Calu3 (cell line): ENCODE data around the gene IRF7. TPM values are rescaled to one million over a fixed set of nuclear protein-coding genes. Genes with fewer than 3 reads are reported as not detected.

Source experiments
- BruUV-seq: library from RNA; stranded (reverse); fragments of 400-500 nt; replicated peaks from 2 replicates; lab custom pipeline; 2021; lab: Mats Ljungman, UMichigan
- CTCF ChIA-PET: fragments of 300-600 bp; sonication (Branson Sonifier 250); formaldehyde crosslinking; loops from one replicate; lab custom pipeline; 2022; ENCODE audit warnings: antibody characterized with exemption; lab: Charles Lee
- DNase-seq: peaks from one replicate; pipeline ENCODE4 v3.0.0; 2022
- H3K27ac Mint-ChIP-seq: one replicate; pipeline ENCODE4 v1.8.0; 2022; ENCODE audit warnings: mixed read lengths; ENCODE audit not compliant: unreplicated experiment
- H3K27me3 Mint-ChIP-seq: one replicate; pipeline ENCODE4 v1.8.0; 2022; ENCODE audit warnings: mixed read lengths; ENCODE audit not compliant: unreplicated experiment
- H3K36me3 Mint-ChIP-seq: one replicate; pipeline ENCODE4 v1.8.0; 2022; ENCODE audit warnings: mild to moderate bottlenecking, moderate library complexity, mixed read lengths; ENCODE audit not compliant: insufficient read depth, unreplicated experiment
- H3K4me1 Mint-ChIP-seq: one replicate; pipeline ENCODE4 v1.8.0; 2022; ENCODE audit warnings: mild to moderate bottlenecking, low read depth, mixed read lengths; ENCODE audit not compliant: unreplicated experiment
- H3K4me3 Mint-ChIP-seq: one replicate; pipeline ENCODE4 v1.8.0; 2022; ENCODE audit warnings: mild to moderate bottlenecking, low read depth, moderate library complexity, mixed read lengths; ENCODE audit not compliant: unreplicated experiment
- H3K9me3 Mint-ChIP-seq: one replicate; pipeline ENCODE4 v1.8.0; 2022; ENCODE audit warnings: low read depth, mixed read lengths; ENCODE audit not compliant: unreplicated experiment
- CTCF ChIP-seq: fragments of 200-600 bp; IDR thresholded peaks from one replicate; pipeline ENCODE4 v1.8.0; 2022; ENCODE audit warnings: antibody characterized with exemption; ENCODE audit not compliant: unreplicated experiment
- intact Hi-C: fragments of 100-400 bp; cut with micrococcal nuclease; formaldehyde crosslinking; loops from one replicate; pipeline ENCODE4 v1.10.0; 2022; ENCODE audit not compliant: unreplicated experiment
- total RNA-seq: library from RNA; stranded (reverse); gene quantifications from 2 replicates; pipeline ENCODE4 v1.2.3, GENCODE V29; 2022

The IRF7 gene
- total RNA-seq, 1 experiment from 2014 or later, result 48.7 TPM

- H3K4me1 Mint-ChIP-seq, result no peaks in the 10 kb centered on the region
- no peak for TF ChIP-seq CTCF
- no peak overlapping the region for H3K4me3 Mint-ChIP-seq
- H3K36me3 Mint-ChIP-seq, result peaks cover 34% of the 10 kb centered on the region
- intact Hi-C loops, result no loop called here
- BruUV-seq, result no TSS peak
- H3K27me3 Mint-ChIP-seq, result no peaks in the 10 kb centered on the region
- H3K27ac Mint-ChIP-seq, result no peak overlapping the region
- DNase-seq, result no peak
- no peaks in the 10 kb centered on the region for H3K9me3 Mint-ChIP-seq
- CTCF ChIA-PET, result no interaction called here
Observed at GRCh38 chr11:635945-636510, 20.3 kb upstream of the IRF7 start.

- CTCF ChIA-PET, result no interaction called here
- intact Hi-C loops, result no loop called here
Observed at GRCh38 chr11:630871-631270, 15.1 kb upstream of the IRF7 start.

GRCh38 chr11:629237-629583 is 13.5 kb upstream of the IRF7 start:
- Mint-ChIP-seq H3K36me3 (peaks cover 19% of the 10 kb centered on the region), H3K9me3 (peaks cover 4% of the 10 kb centered on the region), H3K27ac (no peak overlapping the region), H3K27me3 (no peaks in the 10 kb centered on the region), H3K4me1 (no peaks in the 10 kb centered on the region), H3K4me3 (no peak overlapping the region)
- intact Hi-C loops, result no loop called here
- DNase-seq, result no peak
- TF ChIP-seq CTCF, result no peak
- BruUV-seq, result no TSS peak
- CTCF ChIA-PET, result no interaction called here

More at GRCh38 chr11:630871-631270, 15.1 kb upstream of the IRF7 start:
- H3K27ac Mint-ChIP-seq, result no peak overlapping the region
- peaks cover 4% of the 10 kb centered on the region for H3K9me3 Mint-ChIP-seq
- no peaks in the 10 kb centered on the region for H3K4me1 Mint-ChIP-seq
- H3K36me3 Mint-ChIP-seq, result peaks cover 15% of the 10 kb centered on the region
- no peak overlapping the region for H3K4me3 Mint-ChIP-seq
- no peaks in the 10 kb centered on the region for H3K27me3 Mint-ChIP-seq
- BruUV-seq, result no TSS peak
- TF ChIP-seq CTCF, result no peak
- no peak for DNase-seq

- intact Hi-C loops, result no loop called here
- H3K27me3 Mint-ChIP-seq, result no peaks in the 10 kb centered on the region
Observed at GRCh38 chr11:628056-628455, 12.3 kb upstream of the IRF7 start.

More at GRCh38 chr11:628056-628455, 12.3 kb upstream of the IRF7 start:
- Mint-ChIP-seq H3K4me1 (peaks cover 9% of the 10 kb centered on the region), H3K36me3 (peaks cover 30% of the 10 kb centered on the region), H3K27ac (no peak overlapping the region), H3K9me3 (peaks cover 4% of the 10 kb centered on the region), H3K4me3 (no peak overlapping the region)
- TF ChIP-seq CTCF, result no peak
- CTCF ChIA-PET, result no interaction called here
- DNase-seq, result no peak
- no TSS peak for BruUV-seq
